Parathyroid adenoma (tissue), 2 donors: ENCODE data around the gene EEF1AKMT2.

Source experiments
- H2AFZ ChIP-seq: fragments of 300-600 bp; sonication (generic); one replicate; pipeline ENCODE4 v1.7.0; 2017; ENCODE audit warnings: antibody characterized with exemption, mild to moderate bottlenecking
- H3K27ac ChIP-seq: fragments of 300-600 bp; sonication (generic); one replicate; pipeline ENCODE4 v1.7.0; 2017
- H3K27me3 ChIP-seq: fragments of 300-600 bp; sonication (generic); one replicate; pipeline ENCODE4 v1.7.0; 2017; ENCODE audit warnings: low read length; ENCODE audit not compliant: control insufficient read depth, insufficient read depth
- H3K36me3 ChIP-seq: fragments of 300-600 bp; sonication (generic); one replicate; pipeline ENCODE4 v1.7.0; 2017; ENCODE audit warnings: low read length; ENCODE audit not compliant: control insufficient read depth, insufficient read depth
- H3K4me1 ChIP-seq: fragments of 300-600 bp; sonication (generic); one replicate; pipeline ENCODE4 v1.7.0; 2017; ENCODE audit warnings: control low read depth
- H3K4me2 ChIP-seq: fragments of 300-600 bp; sonication (generic); one replicate; pipeline ENCODE4 v1.7.0; 2017; ENCODE audit warnings: low read length
- H3K4me3 ChIP-seq: fragments of 300-600 bp; sonication (generic); one replicate; pipeline ENCODE4 v1.7.0; 2017; ENCODE audit warnings: low read depth, low read length
- H3K79me2 ChIP-seq: fragments of 300-600 bp; sonication (generic); one replicate; pipeline ENCODE4 v1.7.0; 2017; ENCODE audit warnings: control low read depth
- H3K9ac ChIP-seq: fragments of 300-600 bp; sonication (generic); one replicate; pipeline ENCODE4 v1.7.0; 2017; ENCODE audit warnings: mild to moderate bottlenecking
- H3K9me3 ChIP-seq: fragments of 300-600 bp; sonication (generic); one replicate; pipeline ENCODE4 v1.7.0; 2017; ENCODE audit warnings: low read length; ENCODE audit not compliant: control insufficient read depth
- TF ChIP-seq, protein P1 (sequence below): fragments of 300-600 bp; sonication (generic); IDR thresholded peaks from one replicate; pipeline ENCODE4 v1.7.0; 2017; ENCODE audit warnings: antibody characterized with exemption, mild to moderate bottlenecking
- donor health status: primary hyperparathyroidism.

EEF1AKMT2 gene

DNA sequence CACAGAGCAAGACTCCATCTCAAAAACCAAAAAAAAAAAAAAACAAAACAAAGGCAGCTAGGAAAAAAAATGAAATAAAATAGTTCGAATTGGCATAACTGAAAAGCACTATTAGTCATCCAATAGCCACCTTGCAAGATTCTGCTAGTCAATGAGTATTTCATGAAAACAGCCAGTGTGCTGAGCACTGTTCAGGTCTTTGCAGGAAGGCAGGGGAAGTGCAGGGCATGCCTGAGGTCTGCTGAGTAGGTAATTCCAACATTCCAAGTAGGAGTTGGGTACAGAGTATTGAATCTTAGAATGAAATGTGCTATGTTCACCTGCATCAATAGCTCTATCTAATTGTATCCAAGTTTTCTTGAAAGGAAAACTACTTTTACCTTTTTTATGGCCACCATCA is 32.8 kb upstream of the EEF1AKMT2 start:
- Histone ChIP-seq H3K9ac (no peak overlapping the region), H3K9me3 (no peaks in the 10 kb centered on the region), H3K4me2 (no peak overlapping the region), H3K4me1 (no peaks in the 10 kb centered on the region), H3K79me2 (no peaks in the 10 kb centered on the region), H3K36me3 (no peaks in the 10 kb centered on the region), H2AFZ (no peak overlapping the region), H3K27me3 (no peaks in the 10 kb centered on the region), H3K27ac (no peak overlapping the region), H3K4me3 (no peak overlapping the region)
- TF ChIP-seq, protein P1, sequence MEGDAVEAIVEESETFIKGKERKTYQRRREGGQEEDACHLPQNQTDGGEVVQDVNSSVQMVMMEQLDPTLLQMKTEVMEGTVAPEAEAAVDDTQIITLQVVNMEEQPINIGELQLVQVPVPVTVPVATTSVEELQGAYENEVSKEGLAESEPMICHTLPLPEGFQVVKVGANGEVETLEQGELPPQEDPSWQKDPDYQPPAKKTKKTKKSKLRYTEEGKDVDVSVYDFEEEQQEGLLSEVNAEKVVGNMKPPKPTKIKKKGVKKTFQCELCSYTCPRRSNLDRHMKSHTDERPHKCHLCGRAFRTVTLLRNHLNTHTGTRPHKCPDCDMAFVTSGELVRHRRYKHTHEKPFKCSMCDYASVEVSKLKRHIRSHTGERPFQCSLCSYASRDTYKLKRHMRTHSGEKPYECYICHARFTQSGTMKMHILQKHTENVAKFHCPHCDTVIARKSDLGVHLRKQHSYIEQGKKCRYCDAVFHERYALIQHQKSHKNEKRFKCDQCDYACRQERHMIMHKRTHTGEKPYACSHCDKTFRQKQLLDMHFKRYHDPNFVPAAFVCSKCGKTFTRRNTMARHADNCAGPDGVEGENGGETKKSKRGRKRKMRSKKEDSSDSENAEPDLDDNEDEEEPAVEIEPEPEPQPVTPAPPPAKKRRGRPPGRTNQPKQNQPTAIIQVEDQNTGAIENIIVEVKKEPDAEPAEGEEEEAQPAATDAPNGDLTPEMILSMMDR: no peak

- TF ChIP-seq, protein P1: no peak
- Histone ChIP-seq H3K9ac (no peak overlapping the region), H3K4me3 (no peak overlapping the region), H3K9me3 (no peaks in the 10 kb centered on the region), H3K27ac (no peak overlapping the region), H3K27me3 (no peaks in the 10 kb centered on the region), H2AFZ (no peak overlapping the region), H3K4me1 (no peaks in the 10 kb centered on the region), H3K4me2 (no peak overlapping the region), H3K79me2 (no peaks in the 10 kb centered on the region), H3K36me3 (no peaks in the 10 kb centered on the region)
Observed at GRCh38 chr10:124821520-124821919, 29.8 kb upstream of the EEF1AKMT2 start.

DNA sequence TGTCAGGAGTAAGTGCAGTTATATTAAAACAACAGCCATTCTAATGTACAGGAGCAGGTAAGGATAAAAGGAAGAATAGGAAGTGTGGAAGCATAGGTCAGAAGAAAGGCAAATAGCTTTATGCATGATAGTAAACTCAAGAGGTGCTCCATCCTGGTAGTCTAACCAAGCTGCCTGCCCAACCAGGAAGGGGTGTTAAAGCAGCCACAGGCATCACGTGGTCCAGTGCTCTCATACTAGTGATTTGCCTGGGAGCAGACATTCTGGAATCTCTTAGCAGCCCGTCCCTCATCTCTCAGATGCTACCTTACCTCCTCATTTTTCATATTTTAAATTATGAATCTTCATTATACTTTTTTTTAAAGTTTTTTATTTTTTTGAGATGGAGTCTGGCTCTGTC is 28.4 kb upstream of the EEF1AKMT2 start:
- no peaks in the 10 kb centered on the region for H3K36me3 ChIP-seq
- no peak overlapping the region for H3K9ac ChIP-seq
- no peaks in the 10 kb centered on the region for H3K79me2 ChIP-seq
- H3K4me3 ChIP-seq: no peak overlapping the region
- TF ChIP-seq, protein P1: no peak
- no peaks in the 10 kb centered on the region for H3K4me1 ChIP-seq
- H3K27ac ChIP-seq: no peak overlapping the region
- no peaks in the 10 kb centered on the region for H3K9me3 ChIP-seq
- H3K4me2 ChIP-seq: no peak overlapping the region
- no peak overlapping the region for H2AFZ ChIP-seq
- no peaks in the 10 kb centered on the region for H3K27me3 ChIP-seq

GRCh38 chr10:124802313-124802675 is 10.6 kb upstream of the EEF1AKMT2 start:
- Histone ChIP-seq H3K4me2 (peak overlapping the region; percentile 72), H3K4me3 (peak overlapping the region; percentile 74), H3K79me2 (peaks cover 15% of the 10 kb centered on the region), H3K27ac (peak overlapping the region; percentile 69), H3K36me3 (no peaks in the 10 kb centered on the region), H3K4me1 (peaks cover 3% of the 10 kb centered on the region), H3K27me3 (no peaks in the 10 kb centered on the region), H2AFZ (peak overlapping the region; percentile 100), H3K9me3 (no peaks in the 10 kb centered on the region), H3K9ac (peak overlapping the region; percentile 88)
- TF ChIP-seq, protein P1: no peak

DNA sequence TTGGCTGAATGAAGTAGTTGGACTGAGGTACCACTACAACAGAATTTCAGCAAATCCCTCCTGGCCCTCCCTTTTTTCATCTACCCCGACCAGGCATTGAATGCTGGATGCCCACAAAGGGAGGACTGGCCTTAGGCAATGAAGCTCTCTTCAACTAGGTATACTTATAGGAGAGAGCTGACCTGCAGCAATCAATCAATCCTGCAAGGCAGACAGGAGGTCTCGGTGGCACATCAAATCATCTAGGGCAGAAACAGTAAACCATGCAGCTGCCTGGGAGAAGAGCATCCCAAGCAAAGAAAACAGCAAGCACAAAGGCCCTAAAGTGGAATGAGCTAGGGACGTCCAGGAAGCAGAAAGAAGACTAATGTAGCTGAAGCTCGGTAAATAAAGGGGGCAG is 7.5 kb upstream of the EEF1AKMT2 start:
- Histone ChIP-seq H3K36me3 (no peaks in the 10 kb centered on the region), H3K4me3 (no peak overlapping the region), H3K9ac (no peak overlapping the region), H3K4me1 (peaks cover 3% of the 10 kb centered on the region), H3K9me3 (no peaks in the 10 kb centered on the region), H3K4me2 (no peak overlapping the region), H3K79me2 (peaks cover 15% of the 10 kb centered on the region), H3K27ac (no peak overlapping the region), H2AFZ (no peak overlapping the region), H3K27me3 (no peaks in the 10 kb centered on the region)
- TF ChIP-seq, protein P1: no peak
